Measurements from ENCODE around the gene FAM50B.

DNA sequence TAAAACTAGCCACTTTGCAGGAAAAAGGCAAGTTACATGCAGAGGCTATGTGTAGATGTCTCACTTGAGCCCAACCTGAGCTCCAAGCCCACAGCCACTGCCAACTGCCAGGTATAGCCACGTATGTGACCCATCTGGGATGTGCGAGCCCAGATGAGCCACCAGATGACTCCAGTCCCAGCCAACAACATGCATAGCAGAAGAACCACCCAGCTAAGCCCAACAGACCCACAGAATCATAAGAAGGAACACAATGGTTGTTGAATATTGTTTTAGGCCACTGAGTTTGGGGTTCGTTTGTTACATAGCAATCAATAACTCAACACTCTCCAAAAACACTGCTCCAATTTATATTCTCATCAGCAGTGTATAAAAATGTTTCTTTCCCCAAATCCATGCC is 16.3 kb downstream of the FAM50B start:
- TF ChIP-seq CTCF (IDR thresholded peaks at IDR 0.05; ENCODE audit: poor library complexity, severe bottlenecking) (no peak), EZH2 (IDR thresholded peaks at IDR 0.05; ENCODE audit: borderline replicate concordance, insufficient read depth, low read length, poor library complexity, severe bottlenecking) (no peak), POLR2AphosphoS5 (IDR thresholded peaks at IDR 0.05) (no peak), EP300 (conservative IDR thresholded peaks at IDR 0.05; ENCODE audit: poor library complexity, severe bottlenecking) (no peak)
